Neural cell (in vitro differentiated cells): ENCODE results near the gene TCF4. TPM values are rescaled to one million over a fixed set of nuclear protein-coding genes. Genes with fewer than 3 reads are reported as not detected.

Experiments
- H2AFZ ChIP-seq: fragments of 200-600, 300-800 bp; sonication (generic), shearing (Covaris generic); 2 replicates; pipeline ENCODE4 v1.6.0; 2014; ENCODE audit warnings: low read depth, mild to moderate bottlenecking, antibody characterized with exemption, low read length, moderate library complexity
- H3F3A ChIP-seq: fragments of 200-600 bp; shearing (Covaris generic); 2 replicates; pipeline ENCODE4 v1.6.1; 2016; ENCODE audit warnings: mild to moderate bottlenecking, moderate library complexity, mixed read lengths, antibody characterized with exemption, low read length; ENCODE audit not compliant: insufficient read depth, poor library complexity, severe bottlenecking
- H3K27ac ChIP-seq: fragments of 200-600, 300-800 bp; sonication (generic), shearing (Covaris generic); 2 replicates; pipeline ENCODE4 v1.5.1; 2014; ENCODE audit warnings: mild to moderate bottlenecking, low read length, moderate library complexity
- H3K27me3 ChIP-seq: fragments of 300-800, 200-600 bp; sonication (generic), shearing (Covaris generic); 2 replicates; pipeline ENCODE4 v1.6.0; 2014; ENCODE audit warnings: mild to moderate bottlenecking, low read depth, low read length, moderate library complexity; ENCODE audit not compliant: insufficient read depth
- H3K36me3 ChIP-seq: fragments of 300-800, 200-600 bp; sonication (generic), shearing (Covaris generic); 2 replicates; pipeline ENCODE4 v1.5.1; 2014; ENCODE audit warnings: mild to moderate bottlenecking, antibody characterized with exemption, low read length, moderate library complexity; ENCODE audit not compliant: insufficient read depth
- H3K4me2 ChIP-seq: fragments of 300-800, 200-600 bp; sonication (generic), shearing (Covaris generic); 2 replicates; pipeline ENCODE4 v1.6.0; 2014; ENCODE audit warnings: mild to moderate bottlenecking, low read length
- H3K4me3 ChIP-seq: fragments of 300-800, 200-600 bp; sonication (generic), shearing (Covaris generic); 2 replicates; pipeline ENCODE4 v1.5.1; 2014; ENCODE audit warnings: mild to moderate bottlenecking, low read length, moderate library complexity
- H3K79me2 ChIP-seq: fragments of 200-600 bp; shearing (Covaris generic); replicated peaks from 2 replicates; pipeline ENCODE4 v1.6.0; 2014; ENCODE audit warnings: mild to moderate bottlenecking, low read length, moderate library complexity; ENCODE audit not compliant: insufficient read depth
- H3K9ac ChIP-seq: fragments of 300-800, 200-600 bp; sonication (generic), shearing (Covaris generic); 2 replicates; pipeline ENCODE4 v1.6.1; 2016; ENCODE audit warnings: mild to moderate bottlenecking, low read length, mixed read lengths
- H3K9me2 ChIP-seq: fragments of 200-600 bp; shearing (Covaris generic); 2 replicates; pipeline ENCODE4 v1.6.1; 2016; ENCODE audit warnings: mild to moderate bottlenecking, low read length, mixed read lengths; ENCODE audit not compliant: insufficient read depth
- H3K9me3 ChIP-seq: fragments of 200-600, 300-800 bp; sonication (generic), shearing (Covaris generic); 2 replicates; pipeline ENCODE4 v1.6.1; 2016; ENCODE audit warnings: mild to moderate bottlenecking, mixed run types, low read length, moderate library complexity, mixed read lengths
- H4K20me1 ChIP-seq: fragments of 200-600 bp; shearing (Covaris generic); 2 replicates; pipeline ENCODE4 v1.6.1; 2016; ENCODE audit warnings: mild to moderate bottlenecking, mixed run types; ENCODE audit not compliant: insufficient read depth
- CTCF ChIP-seq: fragments of 450-650 bp; IDR thresholded peaks from 2 replicates; pipeline ENCODE4 v1.5.1; 2014; ENCODE audit warnings: antibody characterized with exemption, mild to moderate bottlenecking, moderate library complexity; ENCODE audit not compliant: poor library complexity, severe bottlenecking
- EP300 ChIP-seq: fragments of 450-650 bp; conservative IDR thresholded peaks from 2 replicates; pipeline ENCODE4 v1.6.1; 2014; ENCODE audit warnings: antibody characterized with exemption, mild to moderate bottlenecking, moderate library complexity; ENCODE audit not compliant: poor library complexity, severe bottlenecking
- EZH2 ChIP-seq: fragments of 200-600, 300-800 bp; shearing (Covaris generic), sonication (generic); IDR thresholded peaks from 2 replicates; pipeline ENCODE4 v1.6.1; 2014; ENCODE audit warnings: antibody characterized with exemption, low read length, borderline replicate concordance, mild to moderate bottlenecking; ENCODE audit not compliant: insufficient read depth, poor library complexity, severe bottlenecking
- MXI1 ChIP-seq: fragments of 450-650 bp; conservative IDR thresholded peaks from 2 replicates; pipeline ENCODE4 v1.6.1; 2014; ENCODE audit warnings: antibody characterized with exemption, mild to moderate bottlenecking; ENCODE audit not compliant: poor library complexity, severe bottlenecking
- POLR2AphosphoS5 ChIP-seq: IDR thresholded peaks from 2 replicates; pipeline ENCODE4 v1.6.1; 2012
- RAD21 ChIP-seq: fragments of 450-650 bp; conservative IDR thresholded peaks from 2 replicates; pipeline ENCODE4 v1.6.1; 2014; ENCODE audit warnings: antibody characterized with exemption, mild to moderate bottlenecking, moderate library complexity
- SMC3 ChIP-seq: fragments of 450-650 bp; conservative IDR thresholded peaks from 2 replicates; pipeline ENCODE4 v1.6.1; 2014; ENCODE audit warnings: antibody characterized with exemption, mild to moderate bottlenecking, moderate library complexity; ENCODE audit not compliant: poor library complexity
- TAF1 ChIP-seq: IDR thresholded peaks from 2 replicates; pipeline ENCODE4 v1.6.1; 2012; ENCODE audit warnings: low read depth
- polyA plus RNA-seq: library from polyadenylated mRNA; depleted of rRNA; stranded (reverse); fragments of >200 nt; gene quantifications from 2 replicates; pipeline ENCODE4 v1.2.3, GENCODE V29; 2014
- small RNA-seq, 3 experiments: library from RNA; depleted of rRNA; stranded (forward); fragments of <200 nt; gene quantifications; one replicate each; pipeline ENCODE3, GENCODE V24; 2012
- TF ChIP-seq, protein P1 (sequence below): IDR thresholded peaks from 2 replicates; pipeline ENCODE4 v1.6.1; 2012; ENCODE audit warnings: borderline replicate concordance

The TCF4 gene
- polyA plus RNA-seq, 1 donor from 2014 or later = 7.0 TPM

GRCh38 chr18:55179425-55179824 lies 408.6 kb downstream of the TCF4 start:
- no peaks in the 10 kb centered on the region for H3K79me2 ChIP-seq
- no peaks in the 10 kb centered on the region for H3F3A ChIP-seq
- TF ChIP-seq MXI1 (no peak), EP300 (no peak)
- H3K36me3 ChIP-seq = no peaks in the 10 kb centered on the region
- H3K4me3 ChIP-seq = no peak overlapping the region
- no peaks in the 10 kb centered on the region for H4K20me1 ChIP-seq
- H3K27me3 ChIP-seq = no peaks in the 10 kb centered on the region
- H3K9me3 ChIP-seq = no peaks in the 10 kb centered on the region
- no peaks in the 10 kb centered on the region for H3K9me2 ChIP-seq
- H3K9ac ChIP-seq = no peak overlapping the region
- H3K27ac ChIP-seq = no peak overlapping the region
- H2AFZ ChIP-seq = no peak overlapping the region
- no peak overlapping the region for H3K4me2 ChIP-seq

DNA sequence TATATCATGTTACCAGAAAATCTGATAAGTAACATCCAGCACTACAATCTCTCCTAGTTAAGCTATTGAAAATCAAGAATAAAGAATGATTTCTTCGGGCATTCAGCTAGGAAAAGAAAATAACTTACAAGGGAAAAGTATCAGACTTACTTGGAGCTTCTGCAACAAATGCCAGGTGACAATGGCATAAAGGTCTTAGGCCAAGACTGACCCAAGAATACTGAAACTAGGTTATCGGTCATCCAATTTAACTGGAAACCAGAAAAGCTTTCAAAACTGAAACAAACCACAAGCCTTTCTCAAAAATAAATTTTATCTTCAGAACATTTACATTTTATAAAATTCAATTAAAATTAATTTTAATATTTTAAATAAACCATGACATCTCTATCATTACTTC lies 414.7 kb downstream of the TCF4 start:
- no peak overlapping the region for H3K27ac ChIP-seq
- H3K9ac ChIP-seq = no peak overlapping the region
- H4K20me1 ChIP-seq = no peaks in the 10 kb centered on the region
- TF ChIP-seq RAD21 (no peak), EZH2 (no peak), EP300 (no peak), TAF1 (no peak), POLR2AphosphoS5 (no peak), SMC3 (no peak), MXI1 (no peak), CTCF (no peak)
- TF ChIP-seq, protein P1, sequence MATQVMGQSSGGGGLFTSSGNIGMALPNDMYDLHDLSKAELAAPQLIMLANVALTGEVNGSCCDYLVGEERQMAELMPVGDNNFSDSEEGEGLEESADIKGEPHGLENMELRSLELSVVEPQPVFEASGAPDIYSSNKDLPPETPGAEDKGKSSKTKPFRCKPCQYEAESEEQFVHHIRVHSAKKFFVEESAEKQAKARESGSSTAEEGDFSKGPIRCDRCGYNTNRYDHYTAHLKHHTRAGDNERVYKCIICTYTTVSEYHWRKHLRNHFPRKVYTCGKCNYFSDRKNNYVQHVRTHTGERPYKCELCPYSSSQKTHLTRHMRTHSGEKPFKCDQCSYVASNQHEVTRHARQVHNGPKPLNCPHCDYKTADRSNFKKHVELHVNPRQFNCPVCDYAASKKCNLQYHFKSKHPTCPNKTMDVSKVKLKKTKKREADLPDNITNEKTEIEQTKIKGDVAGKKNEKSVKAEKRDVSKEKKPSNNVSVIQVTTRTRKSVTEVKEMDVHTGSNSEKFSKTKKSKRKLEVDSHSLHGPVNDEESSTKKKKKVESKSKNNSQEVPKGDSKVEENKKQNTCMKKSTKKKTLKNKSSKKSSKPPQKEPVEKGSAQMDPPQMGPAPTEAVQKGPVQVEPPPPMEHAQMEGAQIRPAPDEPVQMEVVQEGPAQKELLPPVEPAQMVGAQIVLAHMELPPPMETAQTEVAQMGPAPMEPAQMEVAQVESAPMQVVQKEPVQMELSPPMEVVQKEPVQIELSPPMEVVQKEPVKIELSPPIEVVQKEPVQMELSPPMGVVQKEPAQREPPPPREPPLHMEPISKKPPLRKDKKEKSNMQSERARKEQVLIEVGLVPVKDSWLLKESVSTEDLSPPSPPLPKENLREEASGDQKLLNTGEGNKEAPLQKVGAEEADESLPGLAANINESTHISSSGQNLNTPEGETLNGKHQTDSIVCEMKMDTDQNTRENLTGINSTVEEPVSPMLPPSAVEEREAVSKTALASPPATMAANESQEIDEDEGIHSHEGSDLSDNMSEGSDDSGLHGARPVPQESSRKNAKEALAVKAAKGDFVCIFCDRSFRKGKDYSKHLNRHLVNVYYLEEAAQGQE = no peak
- H3K9me2 ChIP-seq = no peaks in the 10 kb centered on the region
- no peak overlapping the region for H3K4me2 ChIP-seq
- no peaks in the 10 kb centered on the region for H3F3A ChIP-seq
- no peaks in the 10 kb centered on the region for H3K27me3 ChIP-seq
- H3K79me2 ChIP-seq = no peaks in the 10 kb centered on the region
- no peak overlapping the region for H3K4me3 ChIP-seq
- H3K36me3 ChIP-seq = no peaks in the 10 kb centered on the region
- no peak overlapping the region for H2AFZ ChIP-seq
- no peaks in the 10 kb centered on the region for H3K9me3 ChIP-seq

Small RNA genes lying within 50 kb of the gene (small RNA-seq; reads per million reads assigned to genes)
- 0 reads per million in 3 experiments for gene MIR4529
